ENCODE measurements around the gene ITGB2.

The ITGB2 gene

DNA sequence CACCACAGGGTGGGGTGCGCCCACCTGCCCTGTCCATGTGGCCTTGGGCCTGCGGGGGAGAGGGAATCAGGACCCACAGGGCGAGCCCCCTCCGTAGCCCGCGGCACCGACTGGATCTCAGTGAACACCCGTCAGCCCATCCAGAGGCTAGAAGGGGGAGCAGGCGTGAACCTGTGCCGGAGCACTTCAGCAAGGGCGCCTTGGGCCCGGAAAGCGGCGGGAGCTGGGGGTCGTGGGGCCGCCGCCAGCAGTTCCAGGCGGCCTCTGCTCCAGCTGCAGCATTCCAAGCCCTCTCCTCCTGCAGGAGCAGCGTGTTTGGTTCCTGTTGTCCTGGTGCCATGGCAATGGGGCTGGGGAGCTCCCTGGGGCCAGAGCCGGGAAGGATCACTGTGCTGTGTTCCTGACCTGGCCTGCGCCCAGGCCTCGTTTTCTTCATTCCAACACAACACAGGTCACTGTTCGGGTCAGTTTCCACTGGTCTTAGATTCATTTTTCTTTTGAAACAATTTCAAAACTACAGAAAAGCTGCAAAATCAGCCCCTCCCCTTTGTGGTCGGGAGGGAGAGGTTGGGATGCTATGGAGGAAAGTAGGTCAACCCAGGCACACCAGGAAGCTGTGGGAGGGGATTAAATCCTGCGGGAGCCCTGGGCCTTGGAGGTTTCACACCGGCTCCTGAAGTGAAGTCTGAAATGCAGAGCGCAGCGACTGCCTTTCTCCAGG, 37.9 kb upstream of the ITGB2 start:
- Histone ChIP-seq H3K4me1 (ENCODE audit: insufficient read depth, low read length) (no peaks in the 10 kb centered on the region), H3K9ac (ENCODE audit: low read depth, low read length) (no peak overlapping the region), H3K36me3 (ENCODE audit: insufficient read depth, low read length) (peaks cover 8% of the 10 kb centered on the region), H3K9me3 (ENCODE audit: control insufficient read depth, insufficient read depth, low read length) (no peaks in the 10 kb centered on the region)

DNA sequence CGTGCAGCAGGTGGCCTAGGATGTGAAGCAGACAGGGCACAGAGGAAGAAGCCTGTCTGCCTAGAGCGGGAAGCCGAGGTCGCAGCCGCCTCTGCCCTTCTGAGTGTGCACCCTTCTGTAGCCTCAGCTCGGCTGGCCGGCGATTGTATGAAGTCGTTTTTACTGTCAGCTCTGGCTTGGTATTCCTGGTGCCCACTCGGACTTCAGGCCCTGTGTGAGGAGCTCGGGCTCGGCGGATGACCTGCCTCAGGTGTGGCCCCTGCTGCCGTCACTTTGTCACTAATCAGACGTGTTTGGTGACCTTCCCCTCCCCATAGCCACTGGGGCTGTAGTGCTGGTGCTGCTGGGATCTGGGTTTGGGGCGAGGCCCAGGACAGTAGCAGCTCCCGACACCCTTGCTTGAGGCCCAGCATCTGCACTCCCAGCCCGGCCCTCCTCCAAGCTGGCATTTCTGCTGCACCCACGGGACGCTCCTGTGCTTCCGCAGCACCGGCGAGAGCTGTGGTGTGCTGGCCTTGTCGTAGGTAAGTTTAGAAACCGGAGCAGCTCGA, 37.3 kb upstream of the ITGB2 start:
- Histone ChIP-seq H3K9me3 (ENCODE audit: control insufficient read depth, insufficient read depth, low read length) (no peaks in the 10 kb centered on the region), H3K4me1 (ENCODE audit: insufficient read depth, low read length) (no peaks in the 10 kb centered on the region), H3K9ac (ENCODE audit: low read depth, low read length) (no peak overlapping the region), H3K36me3 (ENCODE audit: insufficient read depth, low read length) (peaks cover 8% of the 10 kb centered on the region)

DNA sequence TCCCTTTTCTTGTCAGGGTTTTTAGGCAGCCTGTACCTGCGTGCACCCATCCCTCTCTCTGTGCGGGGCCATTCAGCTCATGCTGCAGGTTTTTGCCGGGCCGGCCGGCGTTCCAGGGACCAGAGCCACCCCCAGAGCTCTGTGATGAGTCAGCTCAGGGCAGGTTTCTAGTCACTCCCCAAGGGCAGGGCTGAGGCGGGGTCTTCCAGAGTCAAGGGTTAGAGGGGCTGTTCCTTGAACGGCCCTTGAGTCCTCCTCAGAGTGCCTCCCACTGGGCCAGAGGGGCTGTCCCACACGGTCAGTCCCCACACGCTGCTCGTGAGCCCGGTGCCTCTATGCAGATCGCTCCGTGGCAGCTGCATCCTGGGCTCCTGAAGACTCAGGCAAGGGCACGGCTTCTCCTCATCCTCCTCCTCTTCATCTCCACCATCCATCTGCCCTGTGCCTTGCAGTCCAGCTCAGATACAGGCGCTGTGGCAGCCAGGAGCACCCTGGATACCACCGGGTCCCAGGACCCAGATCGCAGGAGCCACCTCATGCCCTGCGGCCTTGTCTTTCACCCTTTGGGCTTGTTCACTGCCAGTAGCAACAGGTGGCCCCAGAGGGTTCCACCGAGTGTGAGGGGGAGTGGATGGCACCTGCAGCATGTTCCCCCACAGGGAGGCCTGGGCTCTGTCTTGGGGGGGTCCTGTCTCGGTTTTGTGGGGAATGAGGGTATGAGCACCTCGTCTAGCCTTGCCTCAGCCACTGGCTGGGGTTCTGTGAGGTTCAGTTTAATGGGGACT, 36.5 kb upstream of the ITGB2 start:
- Histone ChIP-seq H3K4me1 (ENCODE audit: insufficient read depth, low read length) (no peaks in the 10 kb centered on the region), H3K9me3 (ENCODE audit: control insufficient read depth, insufficient read depth, low read length) (no peaks in the 10 kb centered on the region), H3K36me3 (ENCODE audit: insufficient read depth, low read length) (peaks cover 8% of the 10 kb centered on the region), H3K9ac (ENCODE audit: low read depth, low read length) (no peak overlapping the region)

DNA sequence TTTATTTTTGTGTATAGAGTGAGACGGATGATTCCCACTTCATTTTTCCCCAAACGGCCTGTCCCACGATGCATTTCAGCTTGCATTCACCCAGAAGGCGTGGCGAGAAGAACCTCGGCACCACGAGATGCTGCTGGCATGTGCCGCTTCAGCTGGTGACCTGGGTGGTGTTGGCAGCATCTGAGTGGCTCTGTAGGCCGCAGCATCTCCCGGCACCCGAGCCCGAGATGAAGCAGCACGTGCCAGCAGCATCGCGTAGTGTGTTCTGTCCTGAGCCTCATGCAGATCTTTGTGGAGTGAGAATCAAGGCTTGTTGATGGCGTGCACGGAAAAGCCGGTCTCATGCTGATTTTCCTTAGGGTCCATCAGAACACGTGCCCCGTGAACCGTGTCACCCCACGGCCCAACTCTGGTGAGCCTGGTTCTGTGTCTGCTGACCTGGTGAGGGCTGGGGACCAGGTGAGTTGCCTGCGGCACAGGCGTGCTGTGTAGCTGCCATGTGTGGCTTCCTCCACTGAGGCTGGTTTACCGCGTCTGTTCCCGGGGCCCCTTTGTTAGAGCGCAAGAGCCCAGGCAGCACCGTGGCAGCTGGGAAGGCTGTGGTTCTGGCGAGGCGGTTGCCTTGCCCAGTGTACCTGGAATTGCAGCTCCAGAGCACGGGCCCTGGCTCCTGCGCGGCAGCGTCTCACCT, 35.8 kb upstream of the ITGB2 start:
- Histone ChIP-seq H3K4me1 (ENCODE audit: insufficient read depth, low read length) (no peaks in the 10 kb centered on the region), H3K9ac (ENCODE audit: low read depth, low read length) (no peak overlapping the region), H3K36me3 (ENCODE audit: insufficient read depth, low read length) (peaks cover 8% of the 10 kb centered on the region), H3K9me3 (ENCODE audit: control insufficient read depth, insufficient read depth, low read length) (no peaks in the 10 kb centered on the region)

DNA sequence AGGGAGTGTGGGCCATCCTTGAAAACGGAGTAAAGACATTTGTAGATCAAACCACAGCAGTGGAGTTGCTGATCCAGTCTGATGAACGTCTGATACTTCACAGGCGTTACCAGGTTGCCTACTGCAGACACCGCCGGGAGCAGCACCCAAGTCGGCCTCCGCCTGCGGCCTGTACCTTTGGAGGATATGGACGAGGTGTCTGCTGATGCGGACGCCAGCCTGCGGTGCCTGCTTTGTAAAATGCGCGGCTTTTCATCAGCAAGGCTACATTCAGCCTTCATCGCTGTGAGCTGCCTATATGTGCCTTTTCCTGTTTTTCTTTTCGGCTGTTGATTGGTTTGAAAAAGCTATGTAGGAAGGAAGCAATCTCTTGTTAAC, 35.1 kb upstream of the ITGB2 start:
- Histone ChIP-seq H3K36me3 (ENCODE audit: insufficient read depth, low read length) (peaks cover 5% of the 10 kb centered on the region), H3K4me1 (ENCODE audit: insufficient read depth, low read length) (no peaks in the 10 kb centered on the region), H3K9ac (ENCODE audit: low read depth, low read length) (no peak overlapping the region), H3K9me3 (ENCODE audit: control insufficient read depth, insufficient read depth, low read length) (no peaks in the 10 kb centered on the region)

DNA sequence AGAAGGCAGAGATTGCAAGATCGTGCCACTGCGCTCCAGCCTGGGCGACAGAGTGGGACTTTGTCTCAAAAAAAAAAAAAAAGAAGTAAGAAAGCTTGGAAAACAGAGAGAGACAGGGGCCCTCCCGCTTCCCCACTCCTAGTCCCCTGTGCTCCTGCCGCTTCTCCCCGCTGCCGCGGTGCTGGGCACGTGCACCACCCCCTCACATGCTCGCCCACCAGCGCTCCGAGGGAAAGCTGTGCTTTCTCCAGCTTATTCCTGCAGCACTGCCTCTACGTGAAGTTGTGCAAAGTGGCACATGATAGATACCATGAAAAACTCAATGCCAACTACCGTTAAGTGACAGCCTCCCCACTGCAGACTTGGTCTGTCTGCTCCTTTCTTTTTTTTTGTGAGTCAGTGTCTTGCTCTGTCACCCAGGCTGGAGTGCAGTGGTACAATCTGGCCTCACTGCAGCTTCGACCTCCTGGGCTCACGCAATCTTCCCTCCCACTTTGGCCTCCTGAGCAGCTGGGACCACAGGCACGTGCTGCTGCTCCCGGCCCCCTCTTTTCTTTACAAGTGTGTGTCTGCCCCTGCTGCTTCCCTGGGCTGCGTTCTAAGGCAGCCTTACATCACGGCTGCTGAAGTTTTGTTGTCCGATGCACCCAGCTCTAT, 34.6 kb upstream of the ITGB2 start:
- no peaks in the 10 kb centered on the region for H3K4me1 ChIP-seq (ENCODE audit: insufficient read depth, low read length)
- peaks cover 5% of the 10 kb centered on the region for H3K36me3 ChIP-seq (ENCODE audit: insufficient read depth, low read length)
- no peaks in the 10 kb centered on the region for H3K9me3 ChIP-seq (ENCODE audit: control insufficient read depth, insufficient read depth, low read length)
- H3K9ac ChIP-seq (ENCODE audit: low read depth, low read length) = no peak overlapping the region

DNA sequence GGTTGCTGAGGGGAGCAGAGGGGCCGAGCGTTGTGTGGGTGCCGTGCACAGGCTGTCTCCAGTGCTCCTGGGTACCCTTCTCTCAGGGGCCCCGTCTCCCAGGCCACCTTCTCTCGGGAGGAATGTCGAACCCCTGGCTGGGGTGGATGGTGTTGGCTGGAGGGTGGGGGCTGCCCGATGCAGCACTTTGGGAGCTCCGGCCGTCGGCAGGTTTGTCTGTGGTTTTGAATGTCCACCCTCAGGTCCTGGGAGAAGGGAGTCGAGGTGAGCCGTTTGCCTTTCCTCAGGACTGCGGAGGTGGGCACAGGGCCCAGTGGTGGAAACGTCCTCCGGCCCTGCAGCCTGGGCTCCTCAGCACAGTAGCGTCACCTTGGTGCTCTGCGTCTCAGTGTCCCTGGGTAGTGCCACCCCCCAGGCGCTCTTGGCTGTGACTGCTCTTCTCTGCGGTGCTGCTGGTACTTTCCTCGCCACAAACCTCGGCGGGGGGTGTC, 33.6 kb upstream of the ITGB2 start:
- H3K36me3 ChIP-seq (ENCODE audit: insufficient read depth, low read length) = peaks cover 5% of the 10 kb centered on the region
- no peaks in the 10 kb centered on the region for H3K9me3 ChIP-seq (ENCODE audit: control insufficient read depth, insufficient read depth, low read length)
- H3K4me1 ChIP-seq (ENCODE audit: insufficient read depth, low read length) = no peaks in the 10 kb centered on the region
- H3K9ac ChIP-seq (ENCODE audit: low read depth, low read length) = no peak overlapping the region

DNA sequence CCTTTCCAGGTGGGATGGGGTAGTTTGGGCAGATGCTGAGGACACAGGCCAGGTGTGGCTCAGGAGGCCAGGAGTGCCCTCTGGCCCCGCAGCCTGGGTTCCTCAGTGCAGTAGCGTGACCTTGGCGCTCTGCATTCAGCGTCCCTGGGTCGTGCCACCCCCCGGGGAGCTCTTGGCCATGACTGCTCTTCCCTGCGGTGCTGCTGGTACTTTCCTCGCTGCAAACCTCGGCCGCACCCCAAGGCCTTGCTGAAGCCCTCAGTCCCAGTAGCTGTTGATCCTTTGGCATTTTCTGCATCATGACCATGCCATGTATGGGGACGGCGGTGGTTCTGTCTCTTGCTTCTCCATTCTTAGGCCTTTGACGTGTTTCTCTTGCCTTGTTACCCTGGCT, 32.9 kb upstream of the ITGB2 start:
- Histone ChIP-seq H3K9me3 (ENCODE audit: control insufficient read depth, insufficient read depth, low read length) (no peaks in the 10 kb centered on the region), H3K4me1 (ENCODE audit: insufficient read depth, low read length) (no peaks in the 10 kb centered on the region), H3K9ac (ENCODE audit: low read depth, low read length) (no peak overlapping the region), H3K36me3 (ENCODE audit: insufficient read depth, low read length) (peaks cover 5% of the 10 kb centered on the region)

DNA sequence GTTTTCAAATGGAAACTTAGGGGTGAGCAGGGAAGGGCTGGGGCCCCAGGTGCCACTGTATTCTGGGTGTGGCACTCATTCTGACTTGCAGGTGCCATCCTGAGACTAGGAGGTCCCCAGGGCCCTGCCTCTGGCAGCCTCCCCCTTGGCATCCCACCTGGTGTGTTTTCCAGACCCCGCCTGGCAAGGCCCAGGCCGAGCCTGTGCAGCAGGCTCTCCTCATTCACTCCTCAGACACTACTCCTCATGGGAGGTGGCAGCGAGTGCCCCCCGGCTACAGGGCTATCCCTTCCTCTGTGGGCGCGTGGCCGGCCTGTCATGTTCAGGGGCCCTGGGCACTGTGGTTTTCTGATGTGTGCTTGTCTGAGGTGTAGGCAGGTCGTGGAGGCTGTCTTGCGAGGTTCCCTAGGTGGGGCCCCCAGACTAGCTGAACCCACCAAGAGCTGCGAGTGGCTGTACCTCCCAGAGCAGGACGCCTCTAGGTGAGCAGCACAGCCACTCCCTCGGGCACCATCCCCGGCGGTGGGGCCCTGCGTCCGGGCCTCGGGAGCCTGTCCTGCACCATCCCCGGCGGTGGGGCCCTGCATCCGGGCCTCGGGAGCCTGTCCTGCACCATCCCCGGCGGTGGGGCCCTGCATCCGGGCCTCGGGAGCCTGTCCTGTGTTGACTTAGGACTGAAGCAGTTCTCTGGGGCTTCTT, 32.4 kb upstream of the ITGB2 start:
- H3K9me3 ChIP-seq (ENCODE audit: control insufficient read depth, insufficient read depth, low read length) = no peaks in the 10 kb centered on the region
- H3K36me3 ChIP-seq (ENCODE audit: insufficient read depth, low read length) = peaks cover 5% of the 10 kb centered on the region; the same call in 1 of the 2 replicates
- no peaks in the 10 kb centered on the region for H3K4me1 ChIP-seq (ENCODE audit: insufficient read depth, low read length)
- H3K9ac ChIP-seq (ENCODE audit: low read depth, low read length) = no peak overlapping the region

DNA sequence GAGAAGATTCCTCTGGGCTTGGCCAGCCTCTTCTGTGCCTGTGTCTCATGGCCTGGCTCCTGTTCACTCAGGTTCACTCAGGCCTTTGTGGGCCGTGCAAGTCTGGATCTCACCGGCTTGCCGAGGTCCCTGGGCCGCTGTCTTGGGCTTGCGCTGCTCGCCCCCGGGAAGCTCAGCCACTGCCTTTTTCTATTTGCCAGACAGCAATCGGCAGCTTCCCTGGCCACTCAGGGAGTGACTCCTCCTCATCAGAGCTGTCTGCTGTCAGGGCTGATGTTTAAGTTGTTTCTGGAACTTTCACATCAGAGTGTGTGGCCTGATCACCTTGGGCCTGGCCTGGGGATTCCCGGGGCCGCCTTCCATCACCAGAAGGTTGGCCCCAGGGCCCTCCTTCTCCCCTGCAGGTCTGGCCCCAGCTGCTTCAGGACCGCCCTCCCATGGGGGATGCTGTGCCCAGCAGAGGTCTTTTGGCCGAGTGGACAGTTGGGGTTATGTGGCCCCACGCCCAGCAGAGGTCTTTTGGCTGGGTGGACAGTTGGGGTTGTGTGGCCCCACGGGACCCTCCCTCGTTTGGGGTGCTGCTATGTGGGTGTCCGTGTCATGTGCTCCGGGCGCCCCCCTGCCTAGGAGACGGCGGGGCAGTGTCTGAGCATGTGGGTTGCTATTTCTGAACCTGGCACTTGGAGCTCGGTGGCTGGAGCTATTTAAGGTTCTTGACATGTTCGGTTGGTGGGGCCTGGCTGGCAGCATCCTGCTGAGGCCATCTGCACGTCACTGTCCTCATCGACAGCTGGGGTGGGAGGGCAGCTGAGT, 31.6 kb upstream of the ITGB2 start:
- Histone ChIP-seq H3K36me3 (ENCODE audit: insufficient read depth, low read length) (peaks cover 5% of the 10 kb centered on the region; the same call in 1 of the 2 replicates), H3K4me1 (ENCODE audit: insufficient read depth, low read length) (no peaks in the 10 kb centered on the region), H3K9ac (ENCODE audit: low read depth, low read length) (no peak overlapping the region), H3K9me3 (ENCODE audit: control insufficient read depth, insufficient read depth, low read length) (no peaks in the 10 kb centered on the region)

DNA sequence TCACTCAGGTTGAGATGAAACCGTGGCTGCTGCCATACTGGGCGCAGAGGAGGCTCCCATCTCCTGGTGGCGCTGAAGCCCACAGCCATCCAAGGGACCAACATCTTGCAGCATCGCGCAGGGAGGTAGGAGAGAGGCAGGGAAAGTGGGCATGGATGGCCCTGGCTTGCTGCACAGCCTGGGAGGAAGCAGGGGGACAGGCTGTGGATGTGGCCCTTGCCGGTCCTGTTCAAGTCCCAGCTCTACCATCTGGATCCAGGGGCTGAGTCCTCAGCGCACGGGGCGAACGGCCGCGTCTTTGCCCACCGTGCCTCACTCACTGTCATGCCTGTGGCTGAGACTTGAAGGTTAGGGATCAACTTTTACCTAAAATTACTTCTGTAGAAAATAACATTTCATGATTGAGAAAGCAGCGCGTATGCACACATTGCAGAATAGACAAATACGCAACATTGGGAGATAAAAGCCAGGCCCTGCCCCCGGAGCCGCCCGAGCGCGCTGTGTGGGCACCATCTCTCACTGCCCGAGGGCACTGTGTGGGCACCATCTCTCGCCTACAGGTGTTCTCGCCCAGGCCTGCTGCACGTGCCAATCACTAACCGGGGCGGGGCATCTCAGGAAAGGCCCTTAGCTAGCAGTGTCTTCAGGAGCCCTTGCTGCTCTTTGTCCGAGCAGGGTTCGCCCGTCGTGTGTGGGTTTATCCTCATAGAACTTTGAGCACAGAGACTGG, 30.7 kb upstream of the ITGB2 start:
- H3K4me1 ChIP-seq (ENCODE audit: insufficient read depth, low read length) = no peaks in the 10 kb centered on the region
- no peak overlapping the region for H3K9ac ChIP-seq (ENCODE audit: low read depth, low read length)
- no peaks in the 10 kb centered on the region for H3K9me3 ChIP-seq (ENCODE audit: control insufficient read depth, insufficient read depth, low read length)
- H3K36me3 ChIP-seq (ENCODE audit: insufficient read depth, low read length) = peaks cover 5% of the 10 kb centered on the region; the same call in 1 of the 2 replicates

DNA sequence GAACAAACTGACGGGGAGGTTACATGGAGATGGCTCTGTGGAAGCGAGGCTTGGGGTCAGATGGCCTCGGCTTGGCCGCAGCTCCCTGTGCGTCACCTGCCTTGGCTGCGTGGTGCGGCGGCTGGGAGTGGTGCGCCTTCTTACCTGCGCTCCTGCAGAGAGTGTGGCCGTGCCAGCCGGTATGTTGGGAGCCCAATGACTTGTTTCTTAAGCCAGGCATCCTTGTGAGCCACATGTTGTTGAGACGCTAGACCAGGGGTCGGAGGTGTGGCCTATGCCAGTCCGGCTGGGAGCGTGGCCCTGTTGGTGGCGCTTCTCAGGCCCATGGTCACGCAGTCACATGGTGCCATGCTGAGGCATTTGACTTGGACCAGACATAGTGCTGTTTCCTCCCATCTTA, 29.7 kb upstream of the ITGB2 start:
- H3K9me3 ChIP-seq (ENCODE audit: control insufficient read depth, insufficient read depth, low read length) = no peaks in the 10 kb centered on the region
- H3K36me3 ChIP-seq (ENCODE audit: insufficient read depth, low read length) = no peaks in the 10 kb centered on the region
- no peak overlapping the region for H3K9ac ChIP-seq (ENCODE audit: low read depth, low read length)
- H3K4me1 ChIP-seq (ENCODE audit: insufficient read depth, low read length) = no peaks in the 10 kb centered on the region

Data from ES-I3 (cell line).